Measurements from ENCODE around the gene GTF2F2.

GTF2F2 gene

GRCh38 chr13:45218689-45219088 lies 98.4 kb downstream of the GTF2F2 start:
- in situ Hi-C loops (cut with MboI; ENCODE audit: low pct_unique_long_range_greater_than_20kb, low sequenced_read_pairs, unreplicated experiment): no loop called here
- TF ChIP-seq CTCF (IDR thresholded peaks at IDR 0.05; ENCODE audit: extremely low read depth, insufficient read depth, missing control alignments): no peak
- no peak for DNase-seq (ENCODE audit: low spot score)

GRCh38 chr13:45219123-45219891 lies 99.0 kb downstream of the GTF2F2 start:
- DNase-seq (ENCODE audit: low spot score): no peak
- in situ Hi-C loops (cut with MboI; ENCODE audit: low pct_unique_long_range_greater_than_20kb, low sequenced_read_pairs, unreplicated experiment): no loop called here
- TF ChIP-seq CTCF (IDR thresholded peaks at IDR 0.05; ENCODE audit: extremely low read depth, insufficient read depth, missing control alignments): no peak

- TF ChIP-seq CTCF (IDR thresholded peaks at IDR 0.05; ENCODE audit: extremely low read depth, insufficient read depth, missing control alignments): no peak
- DNase-seq (ENCODE audit: low spot score): no peak
- in situ Hi-C loops (cut with MboI; ENCODE audit: low pct_unique_long_range_greater_than_20kb, low sequenced_read_pairs, unreplicated experiment): no loop called here
Observed at GRCh38 chr13:45219938-45220375, 99.6 kb downstream of the GTF2F2 start.

GRCh38 chr13:45220403-45220802 lies 100.1 kb downstream of the GTF2F2 start:
- no peak for TF ChIP-seq CTCF (IDR thresholded peaks at IDR 0.05; ENCODE audit: extremely low read depth, insufficient read depth, missing control alignments)
- no peak for DNase-seq (ENCODE audit: low spot score)
- in situ Hi-C loops (cut with MboI; ENCODE audit: low pct_unique_long_range_greater_than_20kb, low sequenced_read_pairs, unreplicated experiment): no loop called here

- no peak for TF ChIP-seq CTCF (IDR thresholded peaks at IDR 0.05; ENCODE audit: extremely low read depth, insufficient read depth, missing control alignments)
- DNase-seq (ENCODE audit: low spot score): no peak
- in situ Hi-C loops (cut with MboI; ENCODE audit: low pct_unique_long_range_greater_than_20kb, low sequenced_read_pairs, unreplicated experiment): no loop called here
Observed at GRCh38 chr13:45222516-45222915, 102.2 kb downstream of the GTF2F2 start.

GRCh38 chr13:45222919-45223318 lies 102.6 kb downstream of the GTF2F2 start:
- TF ChIP-seq CTCF (IDR thresholded peaks at IDR 0.05; ENCODE audit: extremely low read depth, insufficient read depth, missing control alignments): no peak
- no peak for DNase-seq (ENCODE audit: low spot score)
- in situ Hi-C loops (cut with MboI; ENCODE audit: low pct_unique_long_range_greater_than_20kb, low sequenced_read_pairs, unreplicated experiment): no loop called here

Data from GM13977 (cell line).